ENCODE data around the gene MAP3K8.
"Not testable (repeated sequence)": the region's sequence is repeated elsewhere in the genome, so short reads cannot be mapped to it uniquely, and the experiment has no call there.

MAP3K8 gene

DNA sequence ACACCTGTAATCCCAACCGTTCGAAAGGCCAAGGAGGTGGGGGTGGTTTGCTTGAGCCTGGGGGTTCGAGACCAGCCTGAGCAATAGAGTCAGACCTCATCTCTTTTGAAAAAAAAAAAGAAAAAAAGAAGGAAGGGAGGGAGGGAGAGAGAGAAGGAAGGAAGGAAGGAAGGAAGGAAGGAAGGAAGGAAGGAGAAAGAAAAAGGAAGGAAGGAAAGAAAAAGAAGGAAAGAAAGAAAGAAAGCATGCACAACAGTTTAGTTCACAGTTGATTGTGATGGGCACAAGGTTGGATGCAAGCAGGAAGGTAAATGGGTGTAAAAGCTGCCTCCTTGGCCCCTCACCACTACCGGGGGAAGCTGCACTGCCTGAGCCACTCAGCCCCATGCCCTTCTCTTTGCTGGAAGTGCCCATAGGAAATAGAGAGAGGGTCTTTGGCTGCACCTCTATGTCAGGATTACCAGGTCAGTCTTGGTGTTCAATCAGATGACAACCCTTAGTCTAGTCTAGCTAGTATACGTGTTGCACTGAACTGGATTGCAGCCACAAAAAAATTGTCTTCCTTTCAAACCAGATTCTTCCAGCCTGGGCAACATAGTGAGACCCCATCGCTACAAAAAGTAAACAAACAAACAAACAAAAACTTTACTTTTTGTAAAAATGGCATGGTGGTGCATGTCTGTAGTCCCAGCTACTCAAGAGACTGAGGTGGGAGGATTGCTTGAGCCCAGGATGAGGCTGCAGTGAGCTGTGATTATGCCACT, 20.0 kb downstream of the MAP3K8 start:
- DNase-seq, result no peak

DNA sequence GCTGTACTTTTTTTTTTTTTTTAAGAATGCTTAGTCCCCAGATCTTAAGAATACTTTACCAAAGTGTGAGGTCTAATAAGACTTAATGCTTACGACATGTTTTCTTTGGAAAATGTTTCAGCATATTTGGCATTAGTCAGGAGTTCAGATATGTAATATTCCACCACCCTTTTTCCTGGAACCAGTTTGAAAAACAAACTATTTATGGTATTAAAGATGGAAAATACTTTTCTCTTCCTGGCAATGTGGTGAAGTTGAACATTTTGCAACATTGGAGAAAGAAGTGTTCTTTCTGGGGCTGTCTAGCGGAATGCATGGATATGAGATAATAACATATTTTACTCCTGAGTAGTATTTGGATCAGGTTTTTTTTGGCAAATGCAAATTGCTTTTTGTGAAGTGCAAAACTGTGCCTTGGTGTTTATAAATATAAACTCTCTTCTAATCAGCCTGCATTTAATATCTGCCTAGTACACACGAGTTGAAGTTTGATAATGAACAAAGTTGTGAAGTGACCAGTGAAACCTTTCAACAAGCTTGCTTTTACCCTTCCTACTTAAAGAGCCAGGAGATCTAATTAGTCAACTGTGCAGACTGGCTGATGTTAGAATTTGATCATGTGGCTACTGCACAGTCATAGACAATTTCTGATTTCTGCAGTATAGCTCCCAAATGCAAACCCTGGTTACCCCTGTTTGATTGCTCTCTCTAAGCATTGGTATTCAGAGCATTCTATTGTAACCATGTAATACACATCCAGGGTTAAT, 20.9 kb downstream of the MAP3K8 start:
- DNase-seq, result no peak

DNA sequence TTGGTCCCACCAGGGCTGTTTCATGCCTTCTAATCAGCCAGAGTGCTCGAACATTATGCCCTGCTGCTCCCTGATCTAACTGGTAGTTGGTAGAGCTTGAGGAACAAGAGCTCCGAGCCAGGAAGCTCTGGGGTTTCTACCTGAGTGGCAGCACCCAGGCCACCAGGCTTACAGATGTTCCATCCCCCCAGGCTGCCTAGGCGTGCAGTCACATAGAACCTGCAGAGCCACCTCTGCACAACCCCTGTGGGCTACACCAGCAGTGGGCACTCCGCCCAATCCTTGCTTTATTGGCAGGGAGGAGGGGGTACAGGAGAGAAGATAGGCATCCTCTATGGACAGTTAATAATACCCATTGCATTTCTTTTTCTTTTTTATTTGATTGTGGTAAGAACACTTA, 21.8 kb downstream of the MAP3K8 start:
- DNase-seq, result no peak

GRCh38 chr10:30456266-30456665, 22.3 kb downstream of the MAP3K8 start:
- DNase-seq, result no peak

- no peak for DNase-seq
Observed at GRCh38 chr10:30459283-30459682, 25.3 kb downstream of the MAP3K8 start.

DNA sequence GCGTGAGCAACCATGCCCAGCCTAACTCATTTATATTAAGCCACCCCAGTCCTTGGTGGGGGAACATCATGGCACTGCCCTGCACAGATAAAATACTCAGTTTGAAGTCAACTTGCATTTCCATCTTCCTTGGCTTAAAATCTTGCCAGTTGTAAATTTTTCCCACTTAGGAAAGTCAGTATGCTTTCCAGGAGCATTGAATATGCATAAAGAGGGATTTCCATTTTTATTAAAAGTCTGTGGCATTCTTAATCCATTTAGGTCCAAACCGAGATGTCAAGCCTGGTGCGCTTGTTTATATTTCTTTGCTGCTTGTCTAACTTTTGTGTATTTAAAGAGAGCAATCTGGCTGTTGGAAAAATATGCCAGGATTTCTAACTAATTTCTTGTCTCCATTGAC, 26.1 kb downstream of the MAP3K8 start:
- no peak for DNase-seq

DNA sequence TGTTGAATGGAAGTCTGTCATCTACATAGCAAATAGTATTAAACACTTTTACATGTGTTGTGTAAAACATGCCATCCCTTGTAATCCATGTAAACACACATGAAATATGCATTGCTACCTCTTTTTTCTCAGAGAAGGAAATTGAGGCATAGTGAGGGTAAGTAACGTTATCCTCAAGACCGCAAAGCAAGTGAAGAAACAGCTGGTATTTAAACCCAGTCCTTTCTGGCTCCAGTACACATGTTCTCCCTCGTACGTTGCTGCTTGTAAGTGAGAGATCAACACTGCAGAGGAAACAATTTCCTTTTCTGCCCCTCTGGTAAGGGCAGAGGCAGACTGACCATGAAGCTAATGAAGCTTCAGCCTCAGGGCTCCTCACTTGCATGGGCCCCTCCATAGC, 28.5 kb downstream of the MAP3K8 start:
- DNase-seq, result no peak

DNA sequence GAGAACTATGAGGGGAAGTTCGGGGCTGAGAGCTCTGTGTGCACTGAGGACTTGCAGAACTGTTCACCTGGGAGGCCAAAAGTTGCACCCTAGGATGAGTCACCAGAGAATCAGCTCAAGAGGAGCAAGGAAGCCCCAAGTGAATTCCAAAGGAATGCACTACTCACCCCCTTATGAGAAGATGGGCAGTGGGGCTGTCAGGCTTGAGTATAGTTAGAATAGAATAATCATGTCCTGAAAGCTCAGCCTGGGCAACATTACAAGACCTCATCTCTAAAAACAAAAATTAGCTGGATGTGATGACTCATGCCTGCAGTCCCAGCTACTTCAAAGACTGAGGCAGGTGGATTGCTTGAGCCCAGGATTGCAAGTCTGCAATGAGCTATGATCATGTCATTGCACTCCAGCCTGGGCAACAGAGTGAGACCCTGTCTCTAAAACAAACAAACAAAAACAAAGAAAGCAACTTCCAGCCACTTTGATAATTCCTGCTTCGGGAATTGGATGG, 30.0 kb downstream of the MAP3K8 start:
- no peak for DNase-seq

DNA sequence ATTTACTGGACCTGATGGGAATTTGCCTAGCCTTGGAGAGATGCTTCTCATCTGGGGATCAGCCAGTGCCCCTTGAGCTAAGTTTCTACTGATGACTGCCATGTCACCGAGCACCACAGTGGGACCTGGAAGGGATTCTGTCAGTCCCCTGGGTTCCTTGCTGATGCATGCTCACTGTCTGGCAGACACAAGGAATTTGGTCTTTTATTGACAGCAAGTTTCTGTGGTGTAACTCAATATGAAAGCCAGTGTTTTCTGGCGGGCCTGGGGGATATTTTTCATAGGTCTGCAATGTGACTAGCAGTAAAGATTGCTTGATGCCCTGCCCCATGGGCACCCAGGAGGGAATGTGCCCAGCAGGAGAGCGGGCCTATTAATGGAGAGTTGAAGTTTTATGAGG, 30.7 kb downstream of the MAP3K8 start:
- no peak for DNase-seq

- no peak for DNase-seq
Observed at GRCh38 chr10:30466445-30466844, 32.5 kb downstream of the MAP3K8 start.

DNA sequence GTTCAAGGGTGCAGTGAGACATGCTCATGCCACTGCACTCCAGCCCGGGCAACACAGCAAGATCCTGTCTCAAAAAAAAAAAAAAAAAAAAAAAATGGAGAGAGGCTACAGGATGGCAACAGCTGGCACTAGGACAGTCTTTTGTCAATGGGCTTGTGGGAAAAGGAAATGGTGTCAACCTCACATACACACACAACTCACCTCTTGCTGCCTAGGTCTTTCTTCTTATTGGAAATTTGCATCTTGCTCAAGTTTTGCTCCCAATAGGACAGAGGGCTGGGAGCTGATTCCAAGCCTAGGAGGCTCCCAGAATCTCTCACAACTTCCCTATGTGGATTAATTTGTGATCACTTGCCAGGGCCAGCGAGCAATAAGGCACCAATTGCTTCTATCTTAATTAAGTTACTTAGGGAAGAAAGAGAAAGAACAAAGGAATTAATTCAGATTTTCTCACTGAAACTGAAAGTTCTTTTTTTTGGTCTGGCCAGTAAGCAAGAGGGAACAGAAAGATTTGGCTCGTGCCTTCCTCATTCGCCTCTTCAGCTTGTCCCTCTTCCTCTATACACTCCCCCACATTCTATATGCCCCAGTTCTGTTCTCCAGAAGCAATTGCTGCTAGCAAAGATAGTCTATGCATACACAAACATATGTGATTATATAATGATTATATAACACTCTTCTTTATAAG, 33.8 kb downstream of the MAP3K8 start:
- DNase-seq, result no peak

DNA sequence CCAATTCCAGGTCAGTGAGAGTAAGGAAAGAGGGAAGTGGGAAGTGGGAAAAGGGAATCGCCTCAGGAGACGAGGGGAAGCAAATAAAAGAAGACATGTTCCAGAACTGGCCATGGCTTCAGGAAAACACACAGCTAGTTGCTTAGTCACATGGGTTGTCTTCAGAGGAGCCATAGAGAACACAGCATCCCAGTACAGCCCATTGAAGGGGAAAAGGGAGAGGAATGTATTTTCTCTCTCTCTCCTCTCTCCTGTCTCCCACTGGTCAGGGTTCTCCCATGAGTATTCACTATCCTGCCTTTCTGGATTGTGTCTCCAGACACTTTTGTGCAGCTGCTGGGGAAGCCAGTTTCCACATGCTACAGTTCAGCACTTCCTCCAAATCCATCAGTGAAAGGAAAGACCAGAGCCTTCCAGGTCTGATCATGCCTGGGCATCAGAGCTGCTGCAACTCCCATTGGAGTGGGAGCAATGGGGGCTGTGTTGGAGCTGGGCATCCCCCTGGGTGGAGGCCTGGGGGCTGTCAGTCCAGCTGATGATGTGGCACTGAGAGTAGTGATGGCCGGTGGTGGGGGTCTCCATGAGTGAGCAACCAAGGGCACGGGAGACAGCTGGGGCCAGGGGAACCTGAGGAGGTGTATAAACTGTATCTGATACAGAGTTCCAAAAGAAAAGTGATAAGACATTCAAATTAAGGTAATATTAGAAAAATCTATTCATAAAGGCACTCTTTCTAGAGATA, 38.6 kb downstream of the MAP3K8 start:
- no peak for DNase-seq

DNA sequence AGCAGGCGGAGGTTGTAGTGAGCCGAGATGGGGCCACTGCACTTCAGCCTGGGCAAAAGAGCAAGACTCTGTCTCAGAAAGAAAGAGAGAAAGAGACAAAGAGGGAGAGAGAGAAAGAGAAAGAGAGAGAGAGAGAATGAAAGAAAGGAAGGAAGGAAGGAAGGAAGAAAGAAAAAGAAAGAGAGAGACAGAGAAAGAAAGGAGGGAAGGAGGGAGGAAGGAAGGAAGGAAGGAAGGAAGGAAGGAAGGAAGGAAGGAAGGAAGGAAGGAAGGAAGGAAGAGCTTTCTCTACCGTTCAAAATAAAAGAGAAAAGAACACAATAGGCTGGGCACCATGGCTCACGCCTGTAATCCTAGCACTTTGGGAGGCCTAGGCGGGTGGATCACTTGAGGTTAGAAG, 41.5 kb downstream of the MAP3K8 start:
- DNase-seq, result not testable (repeated sequence)

DNA sequence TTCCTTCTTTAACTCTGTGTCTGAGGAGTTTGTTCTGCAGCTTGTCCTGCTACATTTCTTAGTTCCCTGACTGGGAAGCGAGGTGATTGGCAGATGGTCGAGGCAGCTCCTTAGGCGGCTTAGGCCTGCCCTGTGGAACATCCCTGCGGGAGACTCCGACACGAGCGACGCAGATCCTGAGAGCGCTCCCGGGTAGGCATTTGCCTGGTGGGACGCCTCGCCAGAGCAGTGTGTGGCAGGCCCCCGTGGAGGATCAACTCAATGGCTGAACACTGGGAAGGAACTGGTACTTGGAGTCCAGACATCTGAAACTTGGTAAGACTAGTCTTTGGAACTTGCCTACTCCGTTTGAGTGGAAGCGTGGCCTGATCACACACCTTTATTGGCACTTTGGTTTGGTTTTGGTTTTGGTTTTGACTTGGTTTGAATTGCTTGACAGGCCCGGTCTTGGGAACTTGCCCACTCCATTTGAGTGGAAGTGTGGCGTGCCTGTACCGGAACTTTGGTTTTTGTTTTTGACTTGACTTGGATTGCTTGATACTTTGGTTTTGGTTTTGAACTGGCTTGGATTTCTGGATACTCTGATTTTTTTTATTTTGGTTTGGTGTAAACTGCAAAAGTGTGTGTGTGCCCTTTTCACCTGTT, 42.6 kb downstream of the MAP3K8 start:
- DNase-seq, result no peak

DNA sequence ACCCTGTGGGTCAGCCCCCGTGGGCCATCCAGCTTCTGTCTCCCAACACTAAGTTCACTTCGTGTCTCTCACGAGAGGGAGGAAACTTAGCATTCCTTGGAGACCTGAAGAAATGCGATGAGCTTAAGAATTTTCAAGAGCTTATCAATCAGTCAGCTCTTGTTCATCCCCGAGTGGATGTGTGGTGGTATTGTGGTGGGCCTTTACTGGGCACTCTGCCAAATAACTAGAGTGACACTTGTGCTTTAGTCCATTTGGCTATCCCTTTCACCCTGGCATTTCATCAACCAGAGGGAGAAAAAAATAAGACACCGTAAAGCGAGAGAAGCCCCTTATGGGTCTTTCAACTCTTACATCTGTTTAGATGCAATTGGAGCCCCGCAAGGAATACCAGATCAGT, 45.5 kb downstream of the MAP3K8 start:
- DNase-seq, result not testable (repeated sequence)

DNA sequence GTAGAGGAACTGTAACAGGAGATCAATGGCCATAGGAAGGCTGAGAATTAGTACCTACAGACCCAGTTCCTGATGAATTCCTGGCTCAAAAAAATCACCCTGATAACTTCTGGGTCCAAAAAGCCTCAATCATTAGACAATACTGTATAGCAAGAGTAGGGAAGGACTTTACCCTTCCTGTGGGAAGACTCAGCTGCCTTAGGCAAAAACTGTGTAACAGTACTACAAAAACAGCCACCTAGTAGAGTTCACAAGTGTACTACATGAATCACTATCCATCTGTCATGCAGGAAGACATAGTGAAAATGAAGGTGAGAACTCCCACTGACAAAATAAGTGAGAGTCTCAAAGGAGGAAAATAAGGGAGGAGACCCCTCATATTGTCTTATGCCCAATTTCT, 47.6 kb downstream of the MAP3K8 start:
- no peak for DNase-seq

DNA sequence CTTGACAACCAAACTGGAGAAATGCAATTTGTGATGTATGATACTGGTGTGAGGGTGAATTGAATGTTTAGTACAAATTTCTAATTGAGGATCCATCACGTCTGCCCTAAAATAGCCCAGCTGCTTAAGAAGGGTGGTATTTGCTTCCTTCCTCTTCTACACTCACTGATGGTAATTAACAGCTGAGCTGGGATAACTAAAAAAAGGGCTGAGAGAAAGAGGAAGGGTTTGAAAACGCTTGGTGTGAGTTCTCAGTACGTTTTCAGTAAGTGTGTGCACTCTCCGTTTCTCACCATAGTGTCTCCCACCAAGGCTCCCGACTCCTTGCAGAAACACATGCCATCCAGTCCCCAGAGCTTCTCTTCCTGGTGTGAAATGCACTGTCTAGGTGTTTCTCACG, 54.3 kb downstream of the MAP3K8 start:
- no peak for DNase-seq

GRCh38 chr10:30489346-30489745, 55.4 kb downstream of the MAP3K8 start:
- DNase-seq, result no peak

DNA sequence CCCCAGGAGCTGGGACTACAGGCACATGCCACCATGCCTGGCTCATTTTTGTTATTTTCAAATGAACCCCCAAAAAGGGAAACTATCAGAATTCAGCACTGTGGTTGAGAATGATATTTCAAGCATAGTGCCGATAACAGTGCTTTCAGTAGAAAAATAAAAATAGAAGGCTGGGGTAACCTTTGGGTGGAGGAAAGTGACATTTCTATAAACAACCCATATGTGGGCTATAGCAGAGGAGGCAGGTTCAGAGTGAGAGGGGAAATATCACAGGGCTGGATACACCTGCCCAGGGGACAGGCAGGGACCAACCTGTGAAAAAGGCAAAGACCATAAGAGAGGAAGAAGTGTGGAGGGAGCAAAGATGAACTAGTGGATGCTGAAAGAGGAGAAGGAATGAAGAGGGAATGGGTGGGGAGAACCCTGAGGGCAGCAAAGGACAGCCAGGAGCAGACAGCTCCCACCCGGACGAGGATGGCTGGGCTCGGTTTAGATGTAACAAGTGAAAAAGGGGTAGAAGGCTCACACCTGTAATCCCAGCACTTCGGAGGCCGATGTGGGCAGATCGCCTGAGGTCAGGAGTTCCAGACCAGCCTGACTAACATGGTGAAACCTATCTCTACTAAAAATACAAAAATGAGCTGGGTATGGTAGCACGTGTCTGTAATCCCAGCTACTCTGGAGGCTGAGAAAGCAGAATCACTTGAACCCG, 56.5 kb downstream of the MAP3K8 start:
- DNase-seq, result no peak

GRCh38 chr10:30491204-30491915, 57.4 kb downstream of the MAP3K8 start:
- no peak for DNase-seq

DNA sequence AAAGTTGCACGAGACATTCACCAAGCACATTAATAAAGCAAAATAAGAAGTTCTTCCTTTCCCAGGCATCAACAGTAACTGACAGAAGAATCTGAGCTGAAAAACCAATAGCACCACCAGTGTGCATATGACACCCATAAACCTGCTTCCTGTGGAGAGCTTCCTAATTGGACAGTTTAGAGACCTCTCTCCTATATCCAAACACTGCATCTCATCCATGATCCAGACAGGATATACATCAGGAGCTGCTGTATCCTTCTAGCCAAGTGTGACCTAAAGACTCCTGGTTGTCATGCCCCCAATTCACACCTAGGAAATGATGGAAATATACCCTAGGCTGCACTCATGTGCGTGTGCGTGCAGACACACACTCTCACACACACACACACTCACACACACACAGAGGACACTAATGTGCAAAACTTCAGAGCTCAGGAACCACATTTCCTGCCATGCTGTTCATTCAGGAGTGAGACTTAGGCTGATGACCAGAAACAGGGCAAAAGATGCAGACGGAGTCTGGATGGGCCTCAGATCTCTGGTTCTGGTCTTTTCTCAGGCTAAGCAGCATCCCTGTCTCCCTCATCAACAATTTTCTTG, 58.0 kb downstream of the MAP3K8 start:
- DNase-seq, result no peak

Data from NCI-H524 treated with DMSO at 0.1 percent for 48 hours (cell line).